HCT116 (cell line): Measurements from ENCODE around the gene RGS13. TPM values are rescaled to one million over a fixed set of nuclear protein-coding genes. Genes with fewer than 3 reads are reported as not detected.

Experiments used
- ATAC-seq: fragments of 200-7000 bp; cut with Tn5 transposase; 2 replicates; pipeline ENCODE4 v1.9.1; 2020; ENCODE audit warnings: mild to moderate bottlenecking, moderate library complexity
- BruUV-seq: library from RNA; stranded (reverse); fragments of 400-500 nt; replicated peaks from 2 replicates; lab custom pipeline; 2021; lab: Mats Ljungman, UMichigan
- CTCF ChIA-PET: fragments of 300-600 bp; sonication (Branson Sonifier 250); formaldehyde crosslinking; loops from one replicate; lab custom pipeline; 2021; ENCODE audit warnings: antibody characterized with exemption; lab: Charles Lee
- POLR2A ChIA-PET: fragments of 300-600, 350-600 bp; sonication (Branson Sonifier 250); formaldehyde crosslinking; loops from one replicate; lab custom pipeline; 2021; ENCODE audit warnings: antibody characterized with exemption; lab: Charles Lee
- RAD21 ChIA-PET, 2 experiments: fragments of 300-600 bp; sonication (Branson Sonifier 250); formaldehyde crosslinking; loops; one replicate each; lab custom pipeline; 2023; ENCODE audit warnings: low total read pairs in 2 of 2; ENCODE audit not compliant: uncharacterized antibody in 2 of 2, unreplicated experiment in 2 of 2, low non-redundant PET in 1 of 2; lab: Charles Lee
- DNase-seq: peaks from one replicate; pipeline ENCODE4 v3.0.0-alpha.2; 2010; ENCODE audit warnings: low read depth, low spot score
- H2AFZ ChIP-seq: fragments of 200-600 bp; shearing (Covaris generic), sonication (generic); 2 replicates; pipeline ENCODE4 v1.6.1; 2017; ENCODE audit warnings: low read depth, mixed run types, mixed read lengths, antibody characterized with exemption, low read length; ENCODE audit not compliant: poor library complexity, severe bottlenecking
- H3K27ac ChIP-seq: 2 replicates; pipeline ENCODE4 v1.5.1; 2012; ENCODE audit warnings: low read depth, low read length
- H3K27me3 ChIP-seq: fragments of 200-600 bp; sonication (generic); 2 replicates; pipeline ENCODE4 v1.6.1; 2016; ENCODE audit warnings: mixed run types, low read length, mixed read lengths; ENCODE audit not compliant: insufficient read depth
- H3K36me3 ChIP-seq, 2 experiments: fragments of 200-500 bp in 1 of 2; fragments of 200-600 bp in 1 of 2; sonication (Bioruptor generic) in 1 of 2; sonication (generic) in 1 of 2; 2 replicates each; pipeline versions ENCODE4 v1.5.1 to v1.6.1; 2014 to 2016; ENCODE audit warnings: low read length in 2 of 2, inconsistent platforms in 1 of 2, mixed read lengths in 1 of 2, mixed run types in 1 of 2; ENCODE audit not compliant: insufficient read depth in 2 of 2, control insufficient read depth in 1 of 2
- H3K4me1 ChIP-seq, 2 experiments: fragments of 200-600 bp in 1 of 2; sonication (generic) in 1 of 2; 2 replicates each; pipeline versions ENCODE4 v1.5.1 to v1.6.1; 2012 to 2017; ENCODE audit warnings: low read length in 2 of 2, inconsistent platforms in 1 of 2, mild to moderate bottlenecking in 1 of 2, mixed read lengths in 1 of 2, mixed run types in 1 of 2, moderate library complexity in 1 of 2; ENCODE audit not compliant: insufficient read depth in 2 of 2, control insufficient read depth in 1 of 2
- H3K4me2 ChIP-seq: fragments of 200-600 bp; sonication (generic); 2 replicates; pipeline ENCODE4 v1.6.1; 2017; ENCODE audit warnings: mixed run types, low read length, mixed read lengths
- H3K4me3 ChIP-seq, 2 experiments: fragments of 200-600 bp in 1 of 2; sonication (generic) in 1 of 2; replicated peaks in 1 of 2; 2 replicates each; pipeline ENCODE4 v1.5.1; 2011 to 2016; ENCODE audit warnings: low read length in 2 of 2, control low read depth in 1 of 2, low read depth in 1 of 2, mild to moderate bottlenecking in 1 of 2, mixed read lengths in 1 of 2, mixed run types in 1 of 2
- H3K79me2 ChIP-seq: fragments of 200-600 bp; sonication (generic); 2 replicates; pipeline ENCODE4 v1.6.1; 2017; ENCODE audit warnings: mild to moderate bottlenecking, mixed run types, low read length, moderate library complexity, mixed read lengths; ENCODE audit not compliant: insufficient read depth
- H3K9ac ChIP-seq: fragments of 200-600 bp; sonication (generic); 2 replicates; pipeline ENCODE4 v1.6.1; 2016; ENCODE audit warnings: low read length, mixed read lengths
- H3K9me2 ChIP-seq: fragments of 200-600 bp; sonication (generic), shearing (Covaris generic); 2 replicates; pipeline ENCODE4 v1.6.1; 2017; ENCODE audit warnings: mixed run types, mild to moderate bottlenecking, moderate library complexity; ENCODE audit not compliant: insufficient read depth
- H3K9me3 ChIP-seq, 2 experiments: fragments of 200-500 bp in 1 of 2; fragments of 200-600 bp in 1 of 2; sonication (Bioruptor generic) in 1 of 2; sonication (generic) in 1 of 2; 2 replicates each; pipeline ENCODE4 v1.6.1; 2014 to 2017; ENCODE audit warnings: low read length in 2 of 2, mixed read lengths in 2 of 2, inconsistent platforms in 1 of 2, low read depth in 1 of 2, mild to moderate bottlenecking in 1 of 2, mixed run types in 1 of 2, moderate library complexity in 1 of 2; ENCODE audit not compliant: control insufficient read depth in 1 of 2, insufficient read depth in 1 of 2
- H4K20me1 ChIP-seq: fragments of 200-600 bp; sonication (generic), shearing (Covaris generic); 2 replicates; pipeline ENCODE4 v1.6.1; 2017; ENCODE audit warnings: mixed run types, mild to moderate bottlenecking, moderate library complexity; ENCODE audit not compliant: insufficient read depth
- CEBPB ChIP-seq: IDR thresholded peaks from 2 replicates; pipeline ENCODE4 v1.6.1; 2012; ENCODE audit warnings: low read depth
- EZH2phosphoT487 ChIP-seq: fragments of 200-600 bp; IDR thresholded peaks from 2 replicates; pipeline ENCODE4 v1.6.1; 2018; ENCODE audit warnings: antibody characterized with exemption, borderline replicate concordance
- FOSL1 ChIP-seq: IDR thresholded peaks from 2 replicates; pipeline ENCODE4 v1.6.1; 2012; ENCODE audit warnings: low read depth
- POLR2AphosphoS5 ChIP-seq: IDR thresholded peaks from 2 replicates; pipeline ENCODE4 v1.6.1; 2011; ENCODE audit warnings: mild to moderate bottlenecking, low read depth, low read length, moderate library complexity
- REST ChIP-seq: IDR thresholded peaks from 2 replicates; pipeline ENCODE4 v1.6.1; 2012; ENCODE audit warnings: low read depth
- SP1 ChIP-seq: IDR thresholded peaks from 2 replicates; pipeline ENCODE4 v1.6.1; 2012; ENCODE audit warnings: low read depth
- TCF7L2 ChIP-seq: IDR thresholded peaks from 2 replicates; pipeline ENCODE4 v1.7.0; 2011; ENCODE audit warnings: borderline replicate concordance, inconsistent platforms; ENCODE audit not compliant: insufficient read depth, insufficient read length; ENCODE audit errors: extremely low read depth
- ZFX ChIP-seq: fragments of 450-650 bp; IDR thresholded peaks from 2 replicates; pipeline ENCODE4 v1.6.1; 2017
- intact Hi-C: fragments of 100-400 bp; cut with micrococcal nuclease; formaldehyde crosslinking; loops from 2 replicates; pipeline ENCODE4 v1.10.0; 2022
- total RNA-seq: library from RNA; stranded (reverse); gene quantifications from one replicate; pipeline ENCODE4 v1.2.1, GENCODE V29; 2021; ENCODE audit not compliant: unreplicated experiment
- TF ChIP-seq, protein P1 (sequence below), 3 experiments: fragments of 200-600 bp in 1 of 3; sonication (generic) in 1 of 3; IDR thresholded peaks in 2 of 3; conservative IDR thresholded peaks in 1 of 3; 2 replicates each; pipeline ENCODE4 v1.5.1; 2012 to 2017; ENCODE audit warnings: low read depth in 2 of 3, low read length in 2 of 3, antibody characterized with exemption in 1 of 3, borderline replicate concordance in 1 of 3, control low read depth in 1 of 3, mild to moderate bottlenecking in 1 of 3, mixed read lengths in 1 of 3, mixed run types in 1 of 3, moderate library complexity in 1 of 3; ENCODE audit not compliant: insufficient read depth in 1 of 3
- TF ChIP-seq, protein P2 (sequence below): IDR thresholded peaks from 2 replicates; pipeline ENCODE4 v1.6.1; 2011; ENCODE audit warnings: mild to moderate bottlenecking, low read length, moderate library complexity; ENCODE audit not compliant: insufficient replicate concordance; ENCODE audit errors: extremely low read depth

The RGS13 gene
- total RNA-seq, 1 experiment from 2014 or later: not detected

DNA sequence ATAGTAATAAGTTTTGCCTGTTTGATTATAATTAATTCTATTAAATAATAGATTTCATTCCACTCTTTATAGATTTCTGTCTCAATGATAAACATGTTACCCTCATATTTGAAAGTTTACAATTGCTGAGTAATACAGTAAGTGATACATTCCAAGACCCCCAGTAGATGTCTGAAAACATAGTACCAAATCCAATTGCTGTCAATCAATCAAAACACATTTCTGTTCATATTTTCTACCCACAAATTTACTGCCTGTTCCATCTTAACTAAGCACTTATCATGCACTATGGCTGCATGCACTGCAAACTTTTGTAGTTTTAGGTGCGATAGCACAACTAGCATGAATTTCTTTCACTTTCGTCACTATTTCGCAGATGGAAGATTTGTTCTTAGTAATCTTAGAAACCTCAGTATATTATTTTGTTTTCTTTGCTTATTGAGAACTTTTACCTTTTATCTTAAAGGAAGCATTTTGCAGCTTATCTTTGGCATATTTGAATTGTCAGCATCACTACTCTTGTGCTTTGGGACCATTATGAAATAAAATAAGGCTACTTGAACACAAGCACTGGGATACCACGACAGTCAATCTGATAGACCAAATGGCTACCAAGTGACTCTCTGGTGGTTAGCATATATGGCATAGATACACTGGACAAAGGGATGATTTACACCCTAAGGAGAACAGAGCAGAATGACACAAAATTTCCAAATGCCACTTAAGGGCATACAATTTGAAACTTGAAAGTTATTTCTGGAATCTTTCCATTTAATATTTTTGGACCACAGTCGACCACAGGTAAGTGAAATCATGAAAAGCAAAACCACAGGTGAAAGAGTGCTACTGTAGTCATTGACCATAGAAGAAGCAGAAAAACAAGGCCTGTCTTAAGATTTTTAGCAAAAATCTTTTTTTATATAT lies 67.6 kb downstream of the RGS13 start:
- ATAC-seq: no peak
- intact Hi-C loops: no loop called here
- Histone ChIP-seq H3K9me3 (no peaks in the 10 kb centered on the region), H3K9ac (no peak overlapping the region), H3K4me2 (peak overlapping the region; percentile 54; the same call in 1 of the 2 replicates), H3K36me3 (no peaks in the 10 kb centered on the region), H3K27ac (peak overlapping the region; percentile 73; the same call in 1 of the 2 replicates), H3K4me1 (peaks cover 54 to 55% of the 10 kb centered on the region in 2 experiments), H4K20me1 (no peaks in the 10 kb centered on the region), H3K79me2 (no peaks in the 10 kb centered on the region)
- RAD21 ChIA-PET: no interaction called here
- POLR2A ChIA-PET: no interaction called here
- no peak for DNase-seq
- BruUV-seq: no TSS peak
- TF ChIP-seq, protein P1, sequence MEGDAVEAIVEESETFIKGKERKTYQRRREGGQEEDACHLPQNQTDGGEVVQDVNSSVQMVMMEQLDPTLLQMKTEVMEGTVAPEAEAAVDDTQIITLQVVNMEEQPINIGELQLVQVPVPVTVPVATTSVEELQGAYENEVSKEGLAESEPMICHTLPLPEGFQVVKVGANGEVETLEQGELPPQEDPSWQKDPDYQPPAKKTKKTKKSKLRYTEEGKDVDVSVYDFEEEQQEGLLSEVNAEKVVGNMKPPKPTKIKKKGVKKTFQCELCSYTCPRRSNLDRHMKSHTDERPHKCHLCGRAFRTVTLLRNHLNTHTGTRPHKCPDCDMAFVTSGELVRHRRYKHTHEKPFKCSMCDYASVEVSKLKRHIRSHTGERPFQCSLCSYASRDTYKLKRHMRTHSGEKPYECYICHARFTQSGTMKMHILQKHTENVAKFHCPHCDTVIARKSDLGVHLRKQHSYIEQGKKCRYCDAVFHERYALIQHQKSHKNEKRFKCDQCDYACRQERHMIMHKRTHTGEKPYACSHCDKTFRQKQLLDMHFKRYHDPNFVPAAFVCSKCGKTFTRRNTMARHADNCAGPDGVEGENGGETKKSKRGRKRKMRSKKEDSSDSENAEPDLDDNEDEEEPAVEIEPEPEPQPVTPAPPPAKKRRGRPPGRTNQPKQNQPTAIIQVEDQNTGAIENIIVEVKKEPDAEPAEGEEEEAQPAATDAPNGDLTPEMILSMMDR (IDR thresholded peaks at IDR 0.05 in 2 of 3, conservative IDR thresholded peaks at IDR 0.05 in 1 of 3; ENCODE audit: borderline replicate concordance in 1 of 3, insufficient read depth in 1 of 3, low read depth in 2 of 3, low read length in 2 of 3): no peak
- TF ChIP-seq SP1: peak; percentile 10; the same call in 1 of the 2 replicates
- TF ChIP-seq, all 23 proteins: peak for 1
- Histone ChIP-seq H3K4me3 (no peak overlapping the region), H2AFZ (peak overlapping the region; percentile 13), H3K9me2 (no peaks in the 10 kb centered on the region), H3K27me3 (no peaks in the 10 kb centered on the region)
- CTCF ChIA-PET: no interaction called here

- ATAC-seq (no peak), DNase-seq (no peak)
- Histone ChIP-seq H3K27me3 (no peaks in the 10 kb centered on the region), H3K4me2 (no peak overlapping the region), H3K4me1 (peaks cover 40 to 42% of the 10 kb centered on the region in 2 experiments), H3K9ac (no peak overlapping the region), H3K9me3 (no peaks in the 10 kb centered on the region), H3K36me3 (no peaks in the 10 kb centered on the region), H4K20me1 (no peaks in the 10 kb centered on the region), H3K9me2 (no peaks in the 10 kb centered on the region), H3K79me2 (no peaks in the 10 kb centered on the region), H3K27ac (no peak overlapping the region), H3K4me3 (no peak overlapping the region), H2AFZ (no peak overlapping the region)
- RAD21 ChIA-PET: no interaction called here
- CTCF ChIA-PET: no interaction called here
- no TSS peak for BruUV-seq
- intact Hi-C loops: no loop called here
- POLR2A ChIA-PET: no interaction called here
- TF ChIP-seq TCF7L2: no peak
- TF ChIP-seq REST: no peak
- no peak for TF ChIP-seq ZFX
- no peak for TF ChIP-seq EZH2phosphoT487
- no peak for TF ChIP-seq FOSL1
- TF ChIP-seq, protein P2, sequence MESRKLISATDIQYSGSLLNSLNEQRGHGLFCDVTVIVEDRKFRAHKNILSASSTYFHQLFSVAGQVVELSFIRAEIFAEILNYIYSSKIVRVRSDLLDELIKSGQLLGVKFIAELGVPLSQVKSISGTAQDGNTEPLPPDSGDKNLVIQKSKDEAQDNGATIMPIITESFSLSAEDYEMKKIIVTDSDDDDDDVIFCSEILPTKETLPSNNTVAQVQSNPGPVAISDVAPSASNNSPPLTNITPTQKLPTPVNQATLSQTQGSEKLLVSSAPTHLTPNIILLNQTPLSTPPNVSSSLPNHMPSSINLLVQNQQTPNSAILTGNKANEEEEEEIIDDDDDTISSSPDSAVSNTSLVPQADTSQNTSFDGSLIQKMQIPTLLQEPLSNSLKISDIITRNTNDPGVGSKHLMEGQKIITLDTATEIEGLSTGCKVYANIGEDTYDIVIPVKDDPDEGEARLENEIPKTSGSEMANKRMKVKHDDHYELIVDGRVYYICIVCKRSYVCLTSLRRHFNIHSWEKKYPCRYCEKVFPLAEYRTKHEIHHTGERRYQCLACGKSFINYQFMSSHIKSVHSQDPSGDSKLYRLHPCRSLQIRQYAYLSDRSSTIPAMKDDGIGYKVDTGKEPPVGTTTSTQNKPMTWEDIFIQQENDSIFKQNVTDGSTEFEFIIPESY: no peak
- TF ChIP-seq CEBPB: no peak
- no peak for TF ChIP-seq POLR2AphosphoS5
These were observed 69.6 kb downstream of the RGS13 start for GRCh38 chr1:192705510-192705909.
